ENCODE data around the gene CLOCK.

- TF ChIP-seq, protein P1, sequence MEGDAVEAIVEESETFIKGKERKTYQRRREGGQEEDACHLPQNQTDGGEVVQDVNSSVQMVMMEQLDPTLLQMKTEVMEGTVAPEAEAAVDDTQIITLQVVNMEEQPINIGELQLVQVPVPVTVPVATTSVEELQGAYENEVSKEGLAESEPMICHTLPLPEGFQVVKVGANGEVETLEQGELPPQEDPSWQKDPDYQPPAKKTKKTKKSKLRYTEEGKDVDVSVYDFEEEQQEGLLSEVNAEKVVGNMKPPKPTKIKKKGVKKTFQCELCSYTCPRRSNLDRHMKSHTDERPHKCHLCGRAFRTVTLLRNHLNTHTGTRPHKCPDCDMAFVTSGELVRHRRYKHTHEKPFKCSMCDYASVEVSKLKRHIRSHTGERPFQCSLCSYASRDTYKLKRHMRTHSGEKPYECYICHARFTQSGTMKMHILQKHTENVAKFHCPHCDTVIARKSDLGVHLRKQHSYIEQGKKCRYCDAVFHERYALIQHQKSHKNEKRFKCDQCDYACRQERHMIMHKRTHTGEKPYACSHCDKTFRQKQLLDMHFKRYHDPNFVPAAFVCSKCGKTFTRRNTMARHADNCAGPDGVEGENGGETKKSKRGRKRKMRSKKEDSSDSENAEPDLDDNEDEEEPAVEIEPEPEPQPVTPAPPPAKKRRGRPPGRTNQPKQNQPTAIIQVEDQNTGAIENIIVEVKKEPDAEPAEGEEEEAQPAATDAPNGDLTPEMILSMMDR (conservative IDR thresholded peaks at IDR 0.05; ENCODE audit: low read length) = no peak
- TF ChIP-seq EZH2phosphoT487 (IDR thresholded peaks at IDR 0.05; ENCODE audit: borderline replicate concordance) = no peak
Measured at GRCh38 chr4:55524844-55525571, 21.7 kb downstream of the CLOCK start.

Measured in Loucy (cell line).